ENCODE results near the gene PIAS1.

Gene PIAS1

GRCh38 chr15:68235022-68235421, 180.9 kb downstream of the PIAS1 start:
- Histone ChIP-seq H3K4me2 (no peak overlapping the region), H4K20me1 (ENCODE audit: insufficient read depth) (no peaks in the 10 kb centered on the region), H3K27ac (no peak overlapping the region), H3K4me1 (ENCODE audit: low read depth, poor library complexity, severe bottlenecking) (peaks cover 44% of the 10 kb centered on the region), H3K79me2 (ENCODE audit: insufficient read depth, low read depth) (no peaks in the 10 kb centered on the region), H3K27me3 (ENCODE audit: insufficient read depth, low read depth) (no peaks in the 10 kb centered on the region), H3K36me3 (ENCODE audit: insufficient read depth) (no peaks in the 10 kb centered on the region), H2AFZ (ENCODE audit: low read depth) (no peak overlapping the region), H3K9ac (no peak overlapping the region), H3K4me3 (IDR thresholded peaks at IDR 0.05; ENCODE audit: insufficient read depth, low read depth, low read length) (no peak overlapping the region)
- no peak for TF ChIP-seq CTCF (conservative IDR thresholded peaks at IDR 0.05; ENCODE audit: low read depth, low read length)

DNA sequence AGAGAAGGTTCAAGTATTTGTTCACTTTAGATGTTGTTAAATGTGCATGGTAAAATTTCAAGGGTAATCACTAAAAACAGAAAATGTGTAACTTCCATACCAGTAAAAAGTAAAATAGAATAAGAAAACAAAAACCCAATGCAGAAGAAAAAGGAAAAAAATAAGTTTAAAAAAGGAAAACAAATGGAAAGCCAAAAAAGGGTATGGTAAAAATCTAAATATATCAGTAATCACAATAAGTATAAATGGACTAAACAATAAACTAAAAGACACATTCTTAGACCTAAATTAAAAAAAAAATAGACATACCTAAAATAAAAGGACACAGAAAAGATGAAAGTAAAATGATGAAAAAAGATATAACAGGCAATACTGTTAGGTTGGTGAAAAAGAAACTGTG, 184.9 kb downstream of the PIAS1 start:
- Histone ChIP-seq H3K9ac (no peak overlapping the region), H3K4me2 (peak overlapping the region; percentile 56), H4K20me1 (ENCODE audit: insufficient read depth) (no peaks in the 10 kb centered on the region), H3K27me3 (ENCODE audit: insufficient read depth, low read depth) (no peaks in the 10 kb centered on the region), H3K36me3 (ENCODE audit: insufficient read depth) (no peaks in the 10 kb centered on the region), H3K4me1 (ENCODE audit: low read depth, poor library complexity, severe bottlenecking) (peaks cover 33% of the 10 kb centered on the region), H2AFZ (ENCODE audit: low read depth) (no peak overlapping the region), H3K4me3 (IDR thresholded peaks at IDR 0.05; ENCODE audit: insufficient read depth, low read depth, low read length) (no peak overlapping the region), H3K79me2 (ENCODE audit: insufficient read depth, low read depth) (no peaks in the 10 kb centered on the region), H3K27ac (no peak overlapping the region; the same call in 1 of the 2 replicates)
- TF ChIP-seq CTCF (conservative IDR thresholded peaks at IDR 0.05; ENCODE audit: low read depth, low read length), result no peak

DNA sequence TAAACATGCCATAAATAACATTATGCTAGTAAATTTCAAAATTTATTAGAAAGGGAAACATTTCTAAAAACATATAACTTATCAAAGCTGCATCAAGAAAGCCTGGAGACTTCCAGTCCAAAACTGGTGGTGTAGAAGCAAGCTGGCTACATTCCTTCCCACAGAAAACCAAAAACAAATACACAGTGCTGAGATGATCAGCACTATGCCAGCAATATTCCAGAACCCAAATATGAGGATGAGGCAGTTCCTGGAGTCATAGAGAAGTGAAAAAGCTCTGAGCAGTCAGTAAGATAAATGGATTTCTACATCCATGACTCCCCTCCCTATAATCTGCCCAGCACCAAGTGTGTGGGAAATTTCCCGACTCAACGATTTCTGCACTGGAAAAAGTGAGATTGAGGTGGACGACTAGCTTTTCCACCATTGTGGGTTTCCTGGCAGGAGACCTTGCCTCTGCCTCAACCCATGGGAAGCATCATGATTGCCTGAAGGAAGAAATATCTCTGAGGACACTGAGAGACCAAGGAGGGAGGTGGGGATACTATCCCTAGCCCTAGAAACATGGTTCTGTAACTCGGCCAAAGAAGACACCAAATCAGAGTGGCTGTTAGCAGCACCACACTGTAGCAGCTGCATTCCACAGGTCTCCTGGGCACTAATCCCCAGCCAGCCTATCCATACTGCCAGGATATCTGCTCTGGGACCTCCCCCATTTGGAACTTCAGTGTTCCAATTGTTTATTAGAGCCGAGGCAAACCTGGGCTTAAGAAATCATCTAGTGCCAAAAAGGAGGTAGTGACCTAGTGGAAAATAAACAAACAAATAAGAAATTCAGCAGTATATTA, 187.2 kb downstream of the PIAS1 start:
- Histone ChIP-seq H3K79me2 (ENCODE audit: insufficient read depth, low read depth) (no peaks in the 10 kb centered on the region), H3K4me2 (no peak overlapping the region), H4K20me1 (ENCODE audit: insufficient read depth) (no peaks in the 10 kb centered on the region), H3K36me3 (ENCODE audit: insufficient read depth) (no peaks in the 10 kb centered on the region), H2AFZ (ENCODE audit: low read depth) (no peak overlapping the region), H3K4me1 (ENCODE audit: low read depth, poor library complexity, severe bottlenecking) (peaks cover 23% of the 10 kb centered on the region), H3K27me3 (ENCODE audit: insufficient read depth, low read depth) (no peaks in the 10 kb centered on the region), H3K4me3 (IDR thresholded peaks at IDR 0.05; ENCODE audit: insufficient read depth, low read depth, low read length) (no peak overlapping the region), H3K9ac (no peak overlapping the region), H3K27ac (no peak overlapping the region)
- TF ChIP-seq CTCF (conservative IDR thresholded peaks at IDR 0.05; ENCODE audit: low read depth, low read length), result no peak
